ENCODE measurements around the gene WDR81.

Gene WDR81

GRCh38 chr17:1716912-1717695 is 7.4 kb upstream of the WDR81 start:
- H3K4me1 ChIP-seq (ENCODE audit: control insufficient read depth, insufficient read depth, low read length): peaks cover 16% of the 10 kb centered on the region
- H3K36me3 ChIP-seq (ENCODE audit: control insufficient read depth in 2 of 2, insufficient read depth in 1 of 2, low read length in 2 of 2): peaks cover 0 to 18% of the 10 kb centered on the region in 2 experiments; a peak in 1 of 3 replicates
- H3K27ac ChIP-seq (ENCODE audit: extremely low read depth, low read depth, low read length): peak overlapping the region; percentile 98
- peak overlapping the region; percentile 68 for H3K4me3 ChIP-seq (ENCODE audit: low read depth, low read length)
- CTCF ChIA-PET: interaction anchor here (0.6 to 5.1 kb wide), 14 partner anchors 12 to 528 kb away, joined by 3 to 44 read pairs (median 4); no protein-coding TSS in a partner anchor
- POLR2A ChIA-PET: interaction anchor here (0.6 to 4.6 kb wide), 46 partner anchors 7 to 566 kb away, joined by 3 to 45 read pairs (median 5); partner anchors contain the start of genes INPP5K, OVCA2, PITPNA and PRPF8
- H3K9me3 ChIP-seq (ENCODE audit: control insufficient read depth, insufficient read depth, low read depth, low read length): no peaks in the 10 kb centered on the region
- no peak for TF ChIP-seq ZNF223 (tag by site-specific recombination; IDR thresholded peaks at IDR 0.05)
- TF ChIP-seq ZNF114 (tag by site-specific recombination; IDR thresholded peaks at IDR 0.05): no peak
- TF ChIP-seq ZFP3 (tag by site-specific recombination; IDR thresholded peaks at IDR 0.05; ENCODE audit: low read depth): no peak
- no peak for TF ChIP-seq ZNF37A (tag by site-specific recombination; IDR thresholded peaks at IDR 0.05)
- no peak for TF ChIP-seq TRIM28 (IDR thresholded peaks at IDR 0.05; ENCODE audit: borderline replicate concordance, low read length)
- no peak for TF ChIP-seq ZNF621 (tag by site-specific recombination; IDR thresholded peaks at IDR 0.05)
- TF ChIP-seq ZNF560 (tag by site-specific recombination; IDR thresholded peaks at IDR 0.05; ENCODE audit: borderline replicate concordance): no peak
- TF ChIP-seq GLIS2 (tag by site-specific recombination; IDR thresholded peaks at IDR 0.05): peak; percentile 84
- TF ChIP-seq, protein P1, sequence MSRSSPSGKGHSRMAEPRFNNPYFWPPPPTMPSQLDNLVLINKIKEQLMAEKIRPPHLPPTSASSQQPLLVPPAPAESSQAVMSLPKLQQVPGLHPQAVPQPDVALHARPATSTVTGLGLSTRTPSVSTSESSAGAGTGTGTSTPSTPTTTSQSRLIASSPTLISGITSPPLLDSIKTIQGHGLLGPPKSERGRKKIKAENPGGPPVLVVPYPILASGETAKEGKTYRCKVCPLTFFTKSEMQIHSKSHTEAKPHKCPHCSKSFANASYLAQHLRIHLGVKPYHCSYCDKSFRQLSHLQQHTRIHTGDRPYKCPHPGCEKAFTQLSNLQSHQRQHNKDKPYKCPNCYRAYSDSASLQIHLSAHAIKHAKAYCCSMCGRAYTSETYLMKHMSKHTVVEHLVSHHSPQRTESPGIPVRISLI (tag by site-specific recombination; IDR thresholded peaks at IDR 0.05): no peak
- no peak for TF ChIP-seq ZNF169 (tag by site-specific recombination; IDR thresholded peaks at IDR 0.05)
- TF ChIP-seq ZNF530 (tag by site-specific recombination; IDR thresholded peaks at IDR 0.05; ENCODE audit: low read depth): no peak
- peak; percentile 98 for TF ChIP-seq ZNF341 (tag by site-specific recombination; IDR thresholded peaks at IDR 0.05; ENCODE audit: low read depth)
- TF ChIP-seq ZNF354C (tag by site-specific recombination; IDR thresholded peaks at IDR 0.05; ENCODE audit: borderline replicate concordance, low read depth): no peak
- peak; percentile 43 for TF ChIP-seq ZNF335 (tag by site-specific recombination; conservative IDR thresholded peaks at IDR 0.05)
- no peak; the same call in 1 of the 2 replicates for TF ChIP-seq ZBTB20 (tag by site-specific recombination; IDR thresholded peaks at IDR 0.05)
- TF ChIP-seq ZSCAN23 (tag by site-specific recombination; IDR thresholded peaks at IDR 0.05): no peak
- TF ChIP-seq ZNF626 (tag by site-specific recombination; IDR thresholded peaks at IDR 0.05): no peak
- no peak for TF ChIP-seq ZNF16 (tag by site-specific recombination; IDR thresholded peaks at IDR 0.05; ENCODE audit: low read depth)
- no peak for TF ChIP-seq REPIN1 (tag by site-specific recombination; IDR thresholded peaks at IDR 0.05; ENCODE audit: low read depth)
- no peak for TF ChIP-seq ZNF426 (tag by site-specific recombination; IDR thresholded peaks at IDR 0.05)
- peak; percentile 94 for TF ChIP-seq PRDM10 (tag by site-specific recombination; IDR thresholded peaks at IDR 0.05)
- no peak for TF ChIP-seq ZNF791 (tag by site-specific recombination; IDR thresholded peaks at IDR 0.05)
- no peak for TF ChIP-seq ZNF654 (tag by site-specific recombination; IDR thresholded peaks at IDR 0.05; ENCODE audit: low read depth)
- TF ChIP-seq ZSCAN18 (tag by site-specific recombination; IDR thresholded peaks at IDR 0.05): no peak
- TF ChIP-seq ZNF658 (tag by site-specific recombination; IDR thresholded peaks at IDR 0.05): no peak
- TF ChIP-seq SP2 (tag by site-specific recombination; IDR thresholded peaks at IDR 0.05): peak; percentile 89
- TF ChIP-seq ZNF747 (tag by site-specific recombination; IDR thresholded peaks at IDR 0.05): no peak
- no peak for TF ChIP-seq ZNF48 (tag by site-specific recombination; IDR thresholded peaks at IDR 0.05)
- peak; percentile 51; the same call in 1 of the 2 replicates for TF ChIP-seq ZBTB11 (tag by site-specific recombination; conservative IDR thresholded peaks at IDR 0.05; ENCODE audit: low read depth)
- no peak for TF ChIP-seq ZNF600 (tag by site-specific recombination; IDR thresholded peaks at IDR 0.05)

Measured in HEK293 (cell line).